Osteoblast (primary cell): Measurements from ENCODE around the gene C20orf204. TPM values are rescaled to one million over a fixed set of nuclear protein-coding genes. Genes with fewer than 3 reads are reported as not detected.

Source experiments
- DNase-seq: peaks from one replicate; pipeline ENCODE4 v3.0.0; 2011; ENCODE audit warnings: low spot score, mixed read lengths; ENCODE audit not compliant: insufficient read length; ENCODE audit errors: missing footprints
- H2AFZ ChIP-seq: 2 replicates; pipeline ENCODE4 v1.6.0; 2011; ENCODE audit warnings: mild to moderate bottlenecking, low read length
- H3K27ac ChIP-seq: 2 replicates; pipeline ENCODE4 v1.5.1; 2011; ENCODE audit warnings: mild to moderate bottlenecking, low read depth, low read length, moderate library complexity
- H3K27me3 ChIP-seq: 2 replicates; pipeline ENCODE4 v1.6.0; 2012; ENCODE audit warnings: mild to moderate bottlenecking, control low read depth, inconsistent platforms, low read length, moderate library complexity; ENCODE audit not compliant: insufficient read depth
- H3K36me3 ChIP-seq: 2 replicates; pipeline ENCODE4 v1.5.1; 2011; ENCODE audit warnings: mild to moderate bottlenecking, low read length, control low read depth, moderate library complexity; ENCODE audit not compliant: insufficient read depth
- H3K4me1 ChIP-seq: 2 replicates; pipeline ENCODE4 v1.5.1; 2011; ENCODE audit warnings: mild to moderate bottlenecking, low read length, control low read depth, moderate library complexity; ENCODE audit not compliant: insufficient read depth
- H3K4me2 ChIP-seq: 2 replicates; pipeline ENCODE4 v1.6.0; 2011; ENCODE audit warnings: mild to moderate bottlenecking, low read length; ENCODE audit not compliant: insufficient read depth
- H3K4me3 ChIP-seq: fragments of 200-600 bp; sonication (generic); 3 replicates; pipeline ENCODE4 v1.5.1; 2012; ENCODE audit warnings: mild to moderate bottlenecking, low read length, inconsistent platforms; ENCODE audit not compliant: insufficient read depth
- H3K79me2 ChIP-seq: 2 replicates; pipeline ENCODE4 v1.6.0; 2012; ENCODE audit warnings: mild to moderate bottlenecking, low read length, control low read depth, inconsistent platforms; ENCODE audit not compliant: insufficient read depth
- H3K9me3 ChIP-seq: 2 replicates; pipeline ENCODE4 v1.5.1; 2011; ENCODE audit warnings: low read depth, low read length, control low read depth
- H4K20me1 ChIP-seq: 2 replicates; pipeline ENCODE4 v1.6.0; 2012; ENCODE audit warnings: mild to moderate bottlenecking, low read length, control low read depth; ENCODE audit not compliant: insufficient read depth
- CTCF ChIP-seq: IDR thresholded peaks from 2 replicates; pipeline ENCODE4 v1.5.1; 2011; ENCODE audit warnings: mild to moderate bottlenecking, low read depth, low read length, moderate library complexity; ENCODE audit errors: extremely low read depth
- total RNA-seq: library from RNA; depleted of rRNA; stranded (reverse); fragments of >200 nt; gene quantifications from 2 replicates; pipeline ENCODE4 v1.2.3, GENCODE V29; 2012

Gene C20orf204
- total RNA-seq, 1 donor, result 1.1 TPM

DNA sequence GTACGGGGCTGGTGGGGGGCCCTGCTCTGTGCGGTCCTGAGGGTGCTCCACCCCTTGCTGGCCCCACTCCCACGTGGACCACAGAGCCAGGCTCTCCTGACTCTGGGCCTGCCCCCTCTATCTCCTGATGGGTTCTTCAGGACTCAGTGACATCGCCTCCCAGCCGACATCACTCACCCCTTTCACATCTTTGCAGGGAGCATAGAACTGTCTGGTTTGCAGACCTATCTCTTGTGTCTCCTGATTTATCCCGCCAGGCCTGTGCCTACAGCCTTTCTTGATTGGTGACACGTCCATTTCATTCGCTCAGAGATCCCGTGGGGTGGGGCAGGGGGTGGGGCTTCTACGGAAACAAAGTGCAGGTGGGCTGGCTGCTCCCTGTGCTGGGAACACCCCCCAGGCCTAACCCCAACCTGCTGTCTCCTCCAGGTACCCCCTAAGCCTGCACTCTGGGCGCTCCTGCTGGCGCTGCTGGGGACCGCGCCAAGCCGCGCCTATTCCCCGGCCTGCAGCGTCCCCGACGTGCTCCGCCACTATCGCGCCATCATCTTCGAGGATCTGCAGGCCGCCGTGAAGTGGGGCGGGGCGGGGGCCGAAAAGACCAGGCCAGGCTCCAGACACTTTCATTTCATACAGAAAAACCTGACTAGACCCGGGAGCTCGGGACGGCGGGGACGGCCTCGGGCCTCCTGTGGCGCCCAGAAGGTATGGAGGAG lies 1.7 kb downstream of the C20orf204 start:
- peaks cover 49% of the 10 kb centered on the region for H3K27me3 ChIP-seq
- no peak overlapping the region for H3K4me2 ChIP-seq
- H3K79me2 ChIP-seq, result no peaks in the 10 kb centered on the region
- peaks cover 13% of the 10 kb centered on the region for H4K20me1 ChIP-seq
- H3K9me3 ChIP-seq, result no peaks in the 10 kb centered on the region
- H3K36me3 ChIP-seq, result peaks cover 7% of the 10 kb centered on the region
- H3K4me3 ChIP-seq, result no peak overlapping the region
- no peak overlapping the region for H2AFZ ChIP-seq
- H3K4me1 ChIP-seq, result no peaks in the 10 kb centered on the region
- DNase-seq, result peak; percentile 91
- no peak overlapping the region for H3K27ac ChIP-seq
- TF ChIP-seq CTCF, result no peak

GRCh38 chr20:64038224-64038564 lies 2.2 kb downstream of the C20orf204 start:
- DNase-seq, result peak; percentile 80
- peaks cover 49% of the 10 kb centered on the region for H3K27me3 ChIP-seq
- H3K4me2 ChIP-seq, result no peak overlapping the region
- no peak overlapping the region for H2AFZ ChIP-seq
- no peaks in the 10 kb centered on the region for H3K79me2 ChIP-seq
- H3K27ac ChIP-seq, result no peak overlapping the region
- no peaks in the 10 kb centered on the region for H3K9me3 ChIP-seq
- no peaks in the 10 kb centered on the region for H3K4me1 ChIP-seq
- peaks cover 6% of the 10 kb centered on the region for H3K36me3 ChIP-seq
- TF ChIP-seq CTCF, result no peak
- peaks cover 13% of the 10 kb centered on the region for H4K20me1 ChIP-seq
- H3K4me3 ChIP-seq, result no peak overlapping the region

DNA sequence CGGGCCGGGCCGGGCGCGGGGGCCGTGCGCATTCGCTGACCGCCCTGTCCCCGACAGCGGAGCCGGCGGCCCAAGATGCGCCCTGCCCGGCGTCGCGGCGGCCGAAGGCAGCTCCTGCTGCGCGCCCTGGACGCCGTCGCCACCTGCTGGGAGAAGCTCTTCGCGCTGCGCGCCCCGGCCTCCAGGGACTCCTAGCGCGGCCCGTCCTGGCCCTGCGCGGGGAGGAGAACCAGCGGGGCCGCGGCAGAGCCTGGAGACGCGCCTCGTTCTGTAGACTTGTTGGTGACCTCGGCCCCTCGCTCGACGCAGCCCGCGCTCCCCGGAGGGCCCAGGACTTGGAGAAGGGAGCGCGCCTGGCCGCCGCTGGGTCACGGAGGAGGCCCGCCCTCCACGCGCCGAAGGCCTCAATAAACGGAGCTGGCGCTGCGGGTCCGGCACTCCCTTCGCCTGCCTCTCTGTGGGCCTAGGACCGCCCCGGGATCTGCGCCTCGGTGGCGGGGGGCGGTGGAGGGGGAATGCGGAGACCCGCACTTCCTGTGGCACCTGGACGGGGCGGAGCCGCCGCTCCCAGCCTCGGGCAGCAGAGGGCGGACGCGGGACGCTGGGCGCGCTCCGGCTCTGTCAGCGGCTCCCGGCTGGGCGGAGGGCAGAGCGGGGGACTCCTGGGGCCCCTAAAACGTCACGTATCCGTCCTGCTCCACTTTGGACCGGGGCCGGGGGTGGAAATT lies 2.7 kb downstream of the C20orf204 start:
- H2AFZ ChIP-seq, result no peak overlapping the region

More for the DNA sequence above, 2.7 kb downstream of the C20orf204 start:
- peak; percentile 99 for DNase-seq
- Histone ChIP-seq H3K4me3 (peak overlapping the region; percentile 57), H3K36me3 (peaks cover 6% of the 10 kb centered on the region), H3K4me1 (no peaks in the 10 kb centered on the region), H3K27me3 (peaks cover 49% of the 10 kb centered on the region), H3K27ac (no peak overlapping the region), H4K20me1 (peaks cover 13% of the 10 kb centered on the region), H3K79me2 (no peaks in the 10 kb centered on the region), H3K4me2 (peak overlapping the region; percentile 54), H3K9me3 (no peaks in the 10 kb centered on the region)
- peak; percentile 43 for TF ChIP-seq CTCF
